ENCODE measurements around the gene HOXA2.

GRCh38 chr7:27124902-27125689 lies 22.6 kb upstream of the HOXA2 start:
- TF ChIP-seq CTCF (IDR thresholded peaks at IDR 0.05; ENCODE audit: poor library complexity) = no peak
- no peak for TF ChIP-seq EZH2 (IDR thresholded peaks at IDR 0.05; ENCODE audit: borderline replicate concordance)

All from hepatocyte (in vitro differentiated cells).